Activated naive CD4-positive, alpha-beta T cell (primary cell): ENCODE results near the gene CCDC88A.
A peak's percentile ranks its signal among the peaks of the same experiment; 100 is the strongest.
"Not testable (repeated sequence)": the region's sequence is repeated elsewhere in the genome, so short reads cannot be mapped to it uniquely, and the experiment has no call there.

Experiments
- DNase-seq, 4 experiments: peaks; one replicate each; lab custom pipeline; 2025; lab: John Stamatoyannopoulos, UW

Gene CCDC88A

DNA sequence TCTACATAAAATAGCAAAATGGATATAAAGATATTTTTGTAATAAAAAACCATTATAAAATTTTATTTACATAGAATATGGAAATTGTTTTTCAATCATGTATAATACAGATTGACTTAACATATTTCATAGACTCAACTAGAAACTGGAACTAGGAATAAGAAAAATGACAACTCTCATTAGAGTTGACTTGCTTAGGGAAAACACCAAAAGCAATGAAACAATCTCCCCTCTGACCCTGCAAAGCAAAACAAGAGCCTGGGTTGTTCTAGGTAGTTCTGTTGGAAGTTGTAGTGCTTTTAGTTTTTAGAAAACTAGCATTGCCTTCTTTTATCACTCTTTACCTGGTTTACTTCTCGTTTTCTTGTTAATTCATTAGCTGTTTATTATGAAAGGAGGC is 118.4 kb downstream of the CCDC88A start:
- DNase-seq: no peak

DNA sequence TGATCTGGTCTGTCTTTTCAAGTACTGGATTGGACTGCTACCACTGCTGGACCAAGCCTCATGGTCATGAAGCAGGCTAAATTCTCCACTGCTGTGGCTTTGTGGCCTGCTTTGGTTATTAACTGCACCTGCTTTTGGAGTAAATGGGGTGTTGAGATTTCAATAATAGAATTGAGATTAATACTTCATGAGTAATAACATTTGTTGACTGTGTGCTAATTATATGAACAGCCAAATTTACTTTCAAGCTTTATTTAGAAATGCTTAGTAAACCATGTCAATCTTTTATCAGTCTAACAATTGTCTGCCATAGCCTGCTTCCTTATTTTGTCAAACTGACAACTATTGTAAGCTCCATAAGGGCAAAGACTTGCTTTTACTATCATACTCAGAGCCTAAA is 123.3 kb downstream of the CCDC88A start:
- no peak for DNase-seq

DNA sequence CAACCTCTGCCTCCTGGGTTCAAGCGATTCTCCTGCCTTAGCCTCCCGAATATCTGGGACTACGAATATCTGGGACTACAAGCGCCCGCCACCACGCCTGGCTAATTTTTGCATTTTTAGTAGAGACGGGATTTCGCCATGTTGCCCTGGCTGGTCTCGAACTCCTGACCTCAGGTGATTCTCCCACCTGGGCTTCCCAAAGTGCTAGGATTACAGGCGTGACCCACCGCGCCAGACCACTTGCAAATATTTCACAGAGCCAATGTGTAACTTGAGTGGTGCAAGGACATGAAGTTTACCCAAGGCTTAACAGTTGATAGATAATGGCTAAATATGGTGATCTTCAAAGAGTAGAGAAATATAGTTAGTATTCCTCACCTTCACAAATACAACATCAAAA is 136.6 kb downstream of the CCDC88A start:
- DNase-seq: no peak

DNA sequence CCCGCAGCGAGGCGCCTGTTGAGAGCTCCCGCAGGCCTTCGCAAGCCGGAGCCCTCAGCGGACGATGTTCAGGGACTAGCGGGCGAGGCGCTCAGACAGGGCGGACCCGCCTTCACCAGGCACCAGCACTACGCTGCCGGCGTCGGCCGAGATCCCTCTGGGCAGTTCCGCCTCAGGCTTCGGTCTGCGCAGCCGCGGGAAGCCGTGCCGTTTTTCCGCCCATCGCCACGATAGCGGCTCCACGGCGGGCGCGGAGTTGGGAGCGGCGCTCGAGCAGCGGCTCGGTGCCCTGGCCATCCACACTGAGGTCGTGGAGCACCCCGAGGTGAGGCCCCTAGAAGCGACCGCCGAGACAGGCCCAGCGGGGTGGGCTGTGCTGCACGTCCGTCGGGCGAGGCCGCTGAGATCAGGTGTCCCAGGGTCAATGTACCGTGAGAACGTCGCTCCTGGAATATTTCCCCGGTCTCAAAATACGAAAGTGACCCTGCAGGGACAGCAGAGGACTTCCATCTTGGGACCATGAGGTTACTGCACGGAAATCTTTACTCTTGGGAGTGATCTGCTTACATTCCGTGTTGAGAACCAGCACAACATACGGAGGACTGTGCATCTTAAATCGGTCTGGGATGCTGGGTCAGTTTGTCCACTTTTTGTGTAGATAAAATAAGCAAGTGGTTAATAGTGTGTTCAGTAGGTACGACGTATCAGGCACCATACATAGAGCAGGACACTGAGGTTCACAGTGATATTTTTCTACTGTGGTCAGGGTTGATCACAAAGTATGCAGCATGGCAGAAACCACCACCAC is 137.3 kb downstream of the CCDC88A start:
- DNase-seq: peak; percentile 59 to 83 (median 72)

DNA sequence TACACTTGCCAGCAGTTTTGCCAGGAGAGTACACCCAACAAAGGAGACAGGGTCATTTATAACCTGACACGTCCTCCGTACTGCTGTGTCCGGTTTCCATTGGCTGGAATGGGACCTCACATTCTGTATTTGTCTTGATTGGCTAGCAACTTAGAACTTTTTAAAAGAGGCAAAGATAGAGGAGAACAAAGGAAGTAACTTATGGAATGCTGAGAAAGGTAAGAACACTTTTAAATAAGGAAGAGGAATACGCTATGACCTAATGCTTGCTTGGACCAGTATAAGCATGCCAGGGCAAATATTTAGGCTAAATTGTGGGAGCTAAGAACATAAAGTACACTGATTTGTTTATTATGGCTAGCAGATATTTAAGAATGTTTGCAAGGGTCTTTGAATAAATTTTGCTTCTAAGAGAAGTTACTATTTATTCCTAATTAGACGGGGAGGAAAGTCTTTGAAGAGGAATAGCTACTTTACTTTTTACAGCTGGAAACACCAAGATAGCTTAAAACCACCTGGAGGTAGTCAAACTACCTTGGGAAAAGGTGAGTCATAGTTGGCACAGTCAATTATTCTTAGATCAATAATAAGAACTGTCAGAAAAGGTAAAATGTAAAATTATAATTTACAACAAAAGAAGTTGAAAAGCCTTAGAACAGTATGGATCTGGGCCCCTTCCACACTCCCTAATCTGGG is 138.7 kb downstream of the CCDC88A start:
- not testable (repeated sequence) for DNase-seq

DNA sequence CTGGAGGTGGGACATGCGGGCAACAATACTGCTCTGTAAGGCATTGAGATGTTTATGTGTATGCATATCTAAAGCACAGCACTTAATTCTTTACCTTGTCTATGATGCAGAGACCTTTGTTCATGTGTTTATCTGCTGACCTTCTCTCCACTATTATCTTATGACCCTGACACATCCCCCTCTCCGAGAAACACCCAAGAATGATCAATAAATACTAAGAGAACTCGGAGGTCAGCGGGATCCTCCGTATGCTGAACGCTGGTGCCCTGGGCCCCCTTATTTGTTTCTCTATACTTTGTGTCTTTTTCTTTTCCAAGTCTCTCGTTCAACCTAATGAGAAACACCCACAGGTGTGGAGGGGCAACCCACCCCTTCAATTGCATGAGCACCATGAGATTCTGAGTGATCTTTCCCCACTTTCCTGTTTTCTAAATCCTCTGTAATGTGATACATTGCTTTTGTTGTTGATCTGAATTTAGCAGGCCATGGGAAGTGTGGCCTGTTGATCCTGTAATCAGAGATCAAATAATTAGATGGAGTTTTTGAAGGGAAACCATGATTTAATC is 139.7 kb downstream of the CCDC88A start:
- DNase-seq: not testable (repeated sequence)

DNA sequence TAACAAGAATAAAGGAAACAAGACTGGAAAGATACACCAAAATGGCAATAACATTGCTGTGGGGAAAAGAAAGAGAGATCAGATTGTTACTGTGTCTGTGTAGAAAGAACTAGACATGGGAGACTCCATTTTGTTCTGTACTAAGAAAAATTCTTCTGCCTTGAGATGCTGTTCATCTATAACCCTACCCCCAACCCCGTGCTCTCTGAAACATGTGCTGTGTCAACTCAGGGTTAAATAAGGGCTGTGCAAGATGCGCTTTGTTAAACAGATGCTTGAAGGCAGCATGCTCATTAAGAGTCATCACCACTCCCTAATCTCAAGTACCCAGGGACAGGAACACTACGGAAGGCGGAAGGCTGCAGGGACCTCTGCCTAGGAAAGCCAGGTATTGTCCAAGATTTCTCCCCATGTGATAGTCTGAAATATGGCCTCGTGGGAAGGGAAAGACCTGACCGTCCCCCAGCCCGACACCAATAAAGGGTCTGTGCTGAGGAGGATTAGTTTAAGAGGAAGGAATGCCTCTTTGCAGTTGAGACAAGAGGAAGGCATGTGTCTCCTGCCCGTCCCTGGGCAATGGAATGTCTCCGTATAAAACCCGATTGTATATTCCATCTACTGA is 140.3 kb downstream of the CCDC88A start:
- not testable (repeated sequence) for DNase-seq

DNA sequence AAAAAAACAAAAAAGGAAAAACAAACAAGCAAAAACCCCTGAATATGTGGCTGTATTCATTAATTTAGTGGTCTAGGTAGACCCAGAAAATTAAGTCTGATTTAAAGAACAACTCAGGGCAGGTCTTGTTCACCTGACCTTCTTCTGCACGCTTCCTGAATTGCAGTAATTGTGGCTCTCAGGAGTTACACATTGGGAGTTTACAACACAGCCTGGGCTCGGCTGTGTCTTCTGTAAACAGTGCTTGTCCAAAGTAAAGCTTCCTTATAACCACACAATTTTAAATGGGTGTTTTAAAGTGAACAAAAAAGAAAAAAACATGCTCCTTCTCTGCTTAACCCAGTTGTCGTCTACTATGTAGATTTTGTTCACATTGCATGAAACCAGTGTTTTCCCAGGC is 142.3 kb downstream of the CCDC88A start:
- DNase-seq: no peak

DNA sequence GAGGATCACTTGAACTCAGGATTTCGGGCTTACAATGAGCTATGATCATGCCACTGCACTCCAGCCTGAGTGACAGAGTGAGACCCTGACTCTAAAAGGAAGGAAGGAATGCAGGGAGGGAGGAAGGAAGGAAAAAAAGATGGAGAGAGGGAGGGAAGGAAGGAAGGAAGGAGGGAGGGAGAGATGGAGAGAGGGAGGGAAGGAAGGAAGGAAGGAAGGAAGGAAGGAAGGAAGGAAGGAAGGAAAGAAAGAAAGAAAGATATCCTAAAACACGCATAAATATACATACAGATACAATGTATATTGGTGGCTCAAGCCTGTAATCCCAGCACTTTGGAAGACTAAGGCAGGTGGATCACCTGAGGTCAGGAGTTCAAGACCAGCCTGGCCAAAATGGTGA is 145.3 kb downstream of the CCDC88A start:
- not testable (repeated sequence) for DNase-seq

DNA sequence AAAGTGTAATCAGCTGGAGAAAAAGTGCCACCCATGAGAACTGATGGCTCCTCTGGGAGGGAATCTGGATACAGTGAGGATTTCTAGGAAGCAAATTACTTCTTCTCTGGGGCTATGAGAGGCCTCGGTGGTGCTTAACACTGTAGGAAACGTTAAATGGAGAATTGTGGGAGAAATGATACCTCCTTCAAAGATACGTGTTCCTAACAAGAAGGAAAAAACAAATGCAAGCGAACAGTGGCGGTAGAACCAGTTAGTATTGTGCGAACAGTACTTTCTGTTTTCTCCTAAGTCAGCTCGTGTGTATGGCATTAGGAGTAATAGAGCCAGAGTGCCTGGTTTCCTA is 150.0 kb downstream of the CCDC88A start:
- no peak for DNase-seq

DNA sequence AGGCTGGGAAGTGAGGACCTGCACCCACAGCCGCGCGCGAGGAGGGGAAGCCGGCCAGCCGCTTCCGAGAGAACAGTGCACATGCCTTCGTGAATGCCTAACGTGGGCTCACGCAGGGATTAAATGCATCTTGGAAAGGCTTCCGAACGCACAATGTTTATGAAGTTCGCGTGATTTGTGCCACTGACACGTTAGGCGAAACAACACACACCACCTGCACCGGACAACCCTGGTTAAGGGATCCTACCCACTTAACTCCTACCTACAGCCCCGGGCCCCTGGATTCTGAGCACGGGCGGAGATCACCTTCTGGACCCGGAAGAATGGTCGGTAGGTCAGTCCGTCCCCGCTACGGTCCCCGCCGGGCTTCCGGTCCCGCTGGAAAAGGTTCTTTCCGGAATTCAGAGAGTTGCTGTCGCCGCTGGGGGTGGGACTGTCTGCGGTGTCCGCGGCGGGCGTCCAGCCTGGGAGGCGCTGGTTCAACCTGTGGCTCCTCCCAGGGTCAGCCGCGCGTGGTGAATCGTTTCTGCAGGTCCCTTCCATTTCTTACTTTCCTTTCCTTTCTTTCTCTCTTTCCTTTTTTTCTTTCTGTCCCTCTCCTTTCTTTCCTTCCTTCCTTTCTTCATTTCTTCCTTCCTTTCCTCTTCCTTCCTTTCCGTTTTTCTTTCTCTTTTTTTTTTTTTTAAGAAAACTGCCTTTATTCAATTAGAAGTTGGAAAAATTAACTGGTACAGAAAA is 150.6 kb downstream of the CCDC88A start, which contains the start of gene MTIF2:
MTIF2 (minus strand) TSS at position 325 of the 738 bp plus-strand sequence. CDS start 5,373 bp downstream, outside the sequence.
- peak; percentile 68 to 76 (median 70) for DNase-seq

DNA sequence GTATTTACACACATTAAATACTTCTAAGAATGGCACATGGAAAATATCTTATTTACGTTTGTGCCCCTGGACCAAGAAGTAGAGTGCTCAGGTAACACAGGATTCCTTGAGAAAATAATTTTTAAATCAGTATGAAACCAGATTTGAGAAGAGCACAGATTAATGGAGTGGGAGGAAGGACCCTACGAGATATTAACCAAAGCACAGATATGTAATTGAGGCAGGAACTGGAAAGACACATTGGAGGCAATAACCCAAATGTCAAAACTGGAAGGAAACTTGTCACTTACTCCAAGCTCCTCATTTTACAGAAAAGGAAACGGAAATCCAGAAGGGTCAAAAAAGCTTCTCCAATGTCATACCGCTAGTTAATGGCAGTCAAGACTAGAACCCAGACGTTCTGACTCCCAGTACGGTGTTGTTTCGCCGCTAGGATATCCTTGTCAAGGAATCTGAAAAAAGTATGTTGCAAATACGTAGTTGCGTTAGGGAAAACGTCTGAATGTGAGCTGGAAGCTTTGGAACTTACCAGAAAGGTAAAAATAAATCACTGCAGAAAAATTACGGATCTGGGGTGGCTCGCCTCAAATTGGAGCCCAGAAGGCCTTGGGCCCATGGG is 151.3 kb downstream of the CCDC88A start:
- no peak for DNase-seq

DNA sequence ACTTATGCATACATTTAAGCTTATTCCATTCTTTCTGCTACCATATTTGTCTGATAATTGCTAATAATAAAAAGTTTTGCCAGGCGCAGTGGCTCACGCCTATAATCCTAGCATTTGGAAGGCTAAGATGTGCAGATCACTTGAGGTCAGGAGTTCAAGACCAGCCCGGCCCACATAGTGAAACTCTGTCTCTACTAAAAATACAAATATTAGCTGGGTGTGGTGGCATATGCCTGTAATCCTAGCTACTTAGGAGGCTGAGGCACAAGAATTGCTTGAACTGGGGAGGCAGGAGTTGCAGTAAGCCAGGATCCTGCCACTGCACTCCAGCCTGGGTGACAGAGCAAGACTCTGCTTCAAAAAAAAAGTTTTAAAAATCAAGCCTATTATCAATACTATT is 160.1 kb downstream of the CCDC88A start:
- DNase-seq: not testable (repeated sequence)

DNA sequence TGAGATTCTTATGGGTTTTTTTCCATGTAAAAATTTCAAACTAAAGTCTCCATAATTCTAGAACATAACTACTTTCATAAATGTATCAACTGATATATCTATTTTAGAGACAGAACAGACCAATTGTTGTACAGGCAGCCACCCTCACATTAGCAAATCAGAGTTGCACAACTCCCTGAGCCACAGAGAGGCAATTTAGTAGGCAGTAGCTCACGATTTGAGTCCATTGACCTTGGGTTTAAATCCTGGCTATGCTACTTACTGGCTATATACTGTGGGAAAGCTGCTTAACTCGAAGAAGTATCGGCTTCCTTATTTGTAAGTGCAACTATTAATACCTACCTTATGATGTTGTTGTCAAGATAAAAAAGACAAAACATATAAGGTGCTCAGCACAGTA is 166.8 kb downstream of the CCDC88A start:
- DNase-seq: no peak

DNA sequence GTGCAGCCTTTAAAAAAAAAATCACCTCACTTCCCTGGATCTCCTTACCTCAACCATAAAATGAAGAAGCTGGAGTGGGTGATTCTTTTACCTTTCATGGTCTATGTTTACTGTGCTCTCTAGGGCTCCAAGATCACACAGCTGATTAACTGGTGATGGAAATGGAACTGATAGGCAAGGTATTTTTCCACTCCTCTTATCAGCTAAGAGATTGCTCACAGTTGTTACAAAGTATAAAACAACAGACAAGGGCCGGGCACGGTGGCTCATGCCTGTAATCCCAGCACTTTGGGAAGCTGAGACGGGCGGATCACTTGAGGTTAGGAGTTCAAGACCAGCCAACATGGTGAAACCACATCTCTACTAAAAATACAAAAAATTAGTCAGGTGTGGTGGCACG is 172.6 kb downstream of the CCDC88A start:
- DNase-seq: no peak

DNA sequence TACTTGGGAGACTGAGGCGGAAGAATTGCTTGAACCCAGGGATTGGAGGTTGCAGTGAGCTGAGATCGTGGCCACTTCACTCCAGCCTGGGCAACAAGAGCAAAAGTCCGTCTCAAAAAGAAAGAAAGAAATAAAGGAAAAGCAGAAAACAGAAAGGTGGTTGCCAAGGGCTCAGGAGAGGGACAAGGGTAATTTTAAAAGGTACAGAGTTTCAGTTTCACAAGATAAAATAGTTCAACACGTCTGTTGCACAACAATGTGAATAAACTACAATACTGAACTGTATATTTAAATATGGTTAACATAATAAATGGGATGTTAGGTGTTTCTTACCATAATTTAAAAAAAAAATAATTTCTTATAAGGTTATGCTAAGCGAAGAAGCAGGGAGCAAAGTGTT is 174.2 kb downstream of the CCDC88A start:
- no peak for DNase-seq

DNA sequence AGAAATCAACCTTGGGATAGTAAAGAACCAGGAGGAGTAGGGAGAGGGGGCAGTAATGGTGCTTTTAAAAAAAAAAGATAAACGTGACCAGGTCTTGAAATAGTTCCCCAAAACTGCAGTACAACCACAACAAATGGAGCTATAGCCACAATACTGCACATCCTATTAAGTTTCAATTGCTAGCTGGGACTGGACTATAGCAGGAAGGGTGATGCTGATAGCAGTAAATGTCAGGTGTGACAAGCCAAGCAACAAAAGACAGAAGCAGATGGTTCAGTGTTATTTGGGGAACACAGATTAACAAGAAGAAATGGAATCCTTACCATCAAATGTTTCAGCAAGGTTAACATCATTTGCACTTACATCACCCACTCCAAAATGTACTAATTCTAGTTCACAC is 177.0 kb downstream of the CCDC88A start:
- DNase-seq: no peak

DNA sequence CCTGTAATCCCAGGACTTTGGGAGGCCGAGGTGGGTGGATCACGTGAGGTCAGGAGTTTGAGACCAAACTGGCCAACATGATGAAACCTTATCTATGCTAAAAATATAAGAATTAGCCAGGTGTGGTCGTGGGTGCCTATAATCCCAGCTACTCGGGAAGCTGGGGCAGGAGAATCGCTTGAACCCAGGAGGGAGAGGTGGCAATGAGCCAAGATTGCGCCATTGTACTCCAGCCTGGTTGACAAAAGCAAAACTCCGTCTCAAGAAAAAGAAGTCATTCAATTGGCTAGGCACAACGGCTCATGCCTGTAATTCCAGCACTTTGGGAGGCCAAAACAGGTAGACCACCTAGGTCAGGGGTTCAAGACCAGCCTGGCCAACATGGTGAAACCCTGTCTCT is 178.1 kb downstream of the CCDC88A start:
- DNase-seq: not testable (repeated sequence)

DNA sequence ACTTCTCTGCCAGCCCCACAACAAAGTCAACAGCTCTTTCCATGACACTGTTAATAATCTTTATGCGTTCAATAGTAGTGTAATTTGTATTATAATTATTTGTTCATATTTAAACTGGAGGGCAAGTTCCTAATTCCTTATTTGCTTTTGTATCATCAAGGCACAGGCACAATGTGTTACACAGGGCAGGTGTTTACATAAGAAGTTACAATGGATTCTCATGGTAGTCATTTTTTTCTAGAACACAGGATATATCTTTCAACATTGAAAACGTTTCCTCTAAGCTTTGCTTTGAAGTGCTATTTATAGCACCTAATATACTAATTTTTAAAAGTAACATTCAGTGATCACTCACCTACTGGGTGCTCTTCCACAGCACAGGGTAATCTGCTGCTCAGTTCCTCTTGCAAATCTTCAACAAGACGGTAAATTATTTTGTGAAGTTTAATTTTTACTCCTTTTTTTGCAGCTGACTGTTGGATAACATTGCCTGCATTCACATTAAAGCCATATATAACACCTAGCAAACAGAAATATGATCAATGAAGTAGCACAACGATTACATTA is 179.9 kb downstream of the CCDC88A start:
- DNase-seq: no peak
